Loucy (cell line): ENCODE measurements around the gene UVSSA.

Experiments
- H2AFZ ChIP-seq: fragments of 200-600 bp; sonication (generic); 2 replicates; pipeline ENCODE4 v1.6.0; 2016; ENCODE audit warnings: antibody characterized with exemption, mild to moderate bottlenecking, low read length, moderate library complexity
- H3F3A ChIP-seq: fragments of 200-600 bp; 2 replicates; pipeline ENCODE4 v1.6.0; 2016; ENCODE audit warnings: antibody characterized with exemption, low read depth, mild to moderate bottlenecking
- H3K27me3 ChIP-seq: fragments of 200-600 bp; sonication (generic); 2 replicates; pipeline ENCODE4 v1.6.1; 2014; ENCODE audit warnings: low read length, mild to moderate bottlenecking; ENCODE audit not compliant: insufficient read depth, poor library complexity, severe bottlenecking
- H3K36me3 ChIP-seq: fragments of 200-600 bp; sonication (generic); 2 replicates; pipeline ENCODE4 v1.6.1; 2016; ENCODE audit warnings: low read length; ENCODE audit not compliant: insufficient read depth
- H3K4me1 ChIP-seq: fragments of 200-600 bp; sonication (generic); 2 replicates; pipeline ENCODE4 v1.5.1; 2014; ENCODE audit warnings: low read length, mild to moderate bottlenecking; ENCODE audit not compliant: insufficient read depth, poor library complexity, severe bottlenecking
- H3K4me2 ChIP-seq: fragments of 200-600 bp; sonication (generic); 2 replicates; pipeline ENCODE4 v1.6.0; 2014; ENCODE audit warnings: antibody characterized with exemption, low read length, low read depth, mild to moderate bottlenecking; ENCODE audit not compliant: poor library complexity, severe bottlenecking
- H3K4me3 ChIP-seq: fragments of 200-600 bp; sonication (generic); 2 replicates; pipeline ENCODE4 v1.5.1; 2014; ENCODE audit warnings: low read length, mild to moderate bottlenecking, mixed read lengths; ENCODE audit not compliant: poor library complexity, severe bottlenecking
- H3K79me2 ChIP-seq: fragments of 200-600 bp; sonication (generic); 2 replicates; pipeline ENCODE4 v1.6.1; 2014; ENCODE audit warnings: low read length; ENCODE audit not compliant: insufficient read depth
- H3K9ac ChIP-seq: fragments of 200-600 bp; sonication (generic); 2 replicates; pipeline ENCODE4 v1.6.0; 2014; ENCODE audit warnings: mild to moderate bottlenecking, low read depth, low read length, moderate library complexity; ENCODE audit not compliant: poor library complexity, severe bottlenecking
- H3K9me2 ChIP-seq: fragments of 200-600 bp; sonication (generic); replicated peaks from 2 replicates; pipeline ENCODE4 v1.6.1; 2016; ENCODE audit warnings: low read depth, low read length, mixed read lengths
- H3K9me3 ChIP-seq: fragments of 200-600 bp; sonication (generic); 2 replicates; pipeline ENCODE4 v1.6.1; 2014; ENCODE audit warnings: mild to moderate bottlenecking, antibody characterized with exemption, low read length, low read depth; ENCODE audit not compliant: insufficient read depth
- H4K20me1 ChIP-seq: fragments of 200-600 bp; sonication (generic); 2 replicates; pipeline ENCODE4 v1.6.0; 2014; ENCODE audit warnings: antibody characterized with exemption, low read length, mild to moderate bottlenecking; ENCODE audit not compliant: insufficient read depth, poor library complexity, severe bottlenecking
- EZH2phosphoT487 ChIP-seq: fragments of 200-600 bp; IDR thresholded peaks from 2 replicates; pipeline ENCODE4 v1.6.1; 2018; ENCODE audit warnings: antibody characterized with exemption, mild to moderate bottlenecking, moderate library complexity, borderline replicate concordance
- TF ChIP-seq, protein P1 (sequence below): fragments of 200-600 bp; sonication (generic); conservative IDR thresholded peaks from 2 replicates; pipeline ENCODE4 v1.5.1; 2014; ENCODE audit warnings: mild to moderate bottlenecking, antibody characterized with exemption, low read length

Gene UVSSA

DNA sequence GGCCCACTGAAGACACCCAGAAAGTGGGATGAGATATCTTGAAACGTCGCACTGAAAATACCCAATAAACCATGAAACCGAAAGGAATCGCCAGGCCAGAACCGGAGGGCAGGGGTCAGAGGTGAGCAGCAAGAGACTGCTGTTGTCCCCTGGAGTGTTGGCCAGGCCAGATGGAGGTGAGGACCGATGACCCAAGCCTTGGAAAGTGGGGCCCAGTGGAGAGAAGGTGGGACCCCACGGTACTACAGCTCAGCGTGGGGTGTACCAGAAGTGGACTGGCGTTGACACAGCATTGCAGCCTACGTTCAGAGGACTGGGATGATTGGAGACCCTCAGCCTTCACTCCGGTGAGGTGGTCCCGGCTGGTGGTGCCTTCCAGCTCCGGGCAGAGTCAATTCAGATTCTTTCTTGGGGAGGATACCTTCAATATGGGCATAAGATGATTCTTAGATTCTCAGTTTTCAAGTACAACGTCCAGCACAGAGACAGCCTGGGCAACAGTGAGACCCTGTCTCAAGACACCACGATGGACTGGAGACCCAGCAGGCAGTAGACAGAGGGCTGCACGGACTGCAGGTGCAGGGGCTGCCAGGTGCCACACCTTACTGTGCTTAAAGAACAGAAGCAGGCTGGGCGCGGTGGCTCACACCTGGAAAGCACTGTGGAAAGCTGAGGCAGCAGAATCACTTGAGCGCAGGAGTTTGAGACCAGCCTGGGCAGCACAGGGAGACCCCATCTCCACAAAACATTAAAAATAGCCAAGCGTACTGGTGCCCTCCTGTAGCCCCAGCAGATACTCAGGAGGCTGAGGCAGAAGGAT lies 34.0 kb upstream of the UVSSA start:
- no peak overlapping the region for H2AFZ ChIP-seq
- peaks cover 52% of the 10 kb centered on the region; the same call in 1 of the 2 replicates for H3K36me3 ChIP-seq
- no peak for TF ChIP-seq EZH2phosphoT487
- TF ChIP-seq, protein P1, sequence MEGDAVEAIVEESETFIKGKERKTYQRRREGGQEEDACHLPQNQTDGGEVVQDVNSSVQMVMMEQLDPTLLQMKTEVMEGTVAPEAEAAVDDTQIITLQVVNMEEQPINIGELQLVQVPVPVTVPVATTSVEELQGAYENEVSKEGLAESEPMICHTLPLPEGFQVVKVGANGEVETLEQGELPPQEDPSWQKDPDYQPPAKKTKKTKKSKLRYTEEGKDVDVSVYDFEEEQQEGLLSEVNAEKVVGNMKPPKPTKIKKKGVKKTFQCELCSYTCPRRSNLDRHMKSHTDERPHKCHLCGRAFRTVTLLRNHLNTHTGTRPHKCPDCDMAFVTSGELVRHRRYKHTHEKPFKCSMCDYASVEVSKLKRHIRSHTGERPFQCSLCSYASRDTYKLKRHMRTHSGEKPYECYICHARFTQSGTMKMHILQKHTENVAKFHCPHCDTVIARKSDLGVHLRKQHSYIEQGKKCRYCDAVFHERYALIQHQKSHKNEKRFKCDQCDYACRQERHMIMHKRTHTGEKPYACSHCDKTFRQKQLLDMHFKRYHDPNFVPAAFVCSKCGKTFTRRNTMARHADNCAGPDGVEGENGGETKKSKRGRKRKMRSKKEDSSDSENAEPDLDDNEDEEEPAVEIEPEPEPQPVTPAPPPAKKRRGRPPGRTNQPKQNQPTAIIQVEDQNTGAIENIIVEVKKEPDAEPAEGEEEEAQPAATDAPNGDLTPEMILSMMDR = no peak
- peaks cover 8% of the 10 kb centered on the region for H4K20me1 ChIP-seq
- no peak overlapping the region for H3K4me3 ChIP-seq
- H3K9me3 ChIP-seq = no peaks in the 10 kb centered on the region; the same call in 1 of the 2 replicates
- H3K4me1 ChIP-seq = no peaks in the 10 kb centered on the region
- no peaks in the 10 kb centered on the region for H3K9me2 ChIP-seq
- no peak overlapping the region for H3K9ac ChIP-seq
- H3F3A ChIP-seq = no peaks in the 10 kb centered on the region
- H3K79me2 ChIP-seq = peaks cover 36% of the 10 kb centered on the region
- H3K27me3 ChIP-seq = no peaks in the 10 kb centered on the region
- no peak overlapping the region for H3K4me2 ChIP-seq

DNA sequence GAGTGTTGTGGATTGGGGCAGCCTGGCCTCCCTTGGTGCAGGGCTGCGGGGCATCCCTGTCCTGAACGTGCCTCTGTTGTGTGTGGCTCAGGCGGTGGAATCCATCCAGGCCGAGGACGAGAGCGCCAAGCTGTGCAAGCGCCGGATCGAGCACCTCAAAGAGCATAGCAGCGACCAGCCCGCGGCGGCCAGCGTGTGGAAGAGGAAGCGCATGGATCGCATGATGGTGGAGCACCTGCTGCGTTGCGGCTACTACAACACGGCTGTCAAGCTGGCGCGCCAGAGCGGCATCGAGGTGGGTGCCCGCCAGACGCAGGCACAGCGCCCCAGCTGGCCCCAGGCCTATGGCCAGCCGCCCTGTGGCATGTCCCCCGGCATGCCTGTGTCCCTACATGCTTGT lies 31.7 kb upstream of the UVSSA start:
- Histone ChIP-seq H3K4me3 (no peak overlapping the region), H3K27me3 (no peaks in the 10 kb centered on the region), H3K9ac (no peak overlapping the region), H3K9me3 (no peaks in the 10 kb centered on the region; the same call in 1 of the 2 replicates), H3K4me2 (no peak overlapping the region), H3K9me2 (no peaks in the 10 kb centered on the region), H3F3A (no peaks in the 10 kb centered on the region), H2AFZ (no peak overlapping the region), H3K79me2 (peaks cover 14% of the 10 kb centered on the region; the same call in 1 of the 2 replicates), H3K36me3 (peaks cover 68% of the 10 kb centered on the region; the same call in 1 of the 2 replicates), H4K20me1 (no peaks in the 10 kb centered on the region), H3K4me1 (no peaks in the 10 kb centered on the region)
- TF ChIP-seq, protein P1 = no peak
- no peak for TF ChIP-seq EZH2phosphoT487

DNA sequence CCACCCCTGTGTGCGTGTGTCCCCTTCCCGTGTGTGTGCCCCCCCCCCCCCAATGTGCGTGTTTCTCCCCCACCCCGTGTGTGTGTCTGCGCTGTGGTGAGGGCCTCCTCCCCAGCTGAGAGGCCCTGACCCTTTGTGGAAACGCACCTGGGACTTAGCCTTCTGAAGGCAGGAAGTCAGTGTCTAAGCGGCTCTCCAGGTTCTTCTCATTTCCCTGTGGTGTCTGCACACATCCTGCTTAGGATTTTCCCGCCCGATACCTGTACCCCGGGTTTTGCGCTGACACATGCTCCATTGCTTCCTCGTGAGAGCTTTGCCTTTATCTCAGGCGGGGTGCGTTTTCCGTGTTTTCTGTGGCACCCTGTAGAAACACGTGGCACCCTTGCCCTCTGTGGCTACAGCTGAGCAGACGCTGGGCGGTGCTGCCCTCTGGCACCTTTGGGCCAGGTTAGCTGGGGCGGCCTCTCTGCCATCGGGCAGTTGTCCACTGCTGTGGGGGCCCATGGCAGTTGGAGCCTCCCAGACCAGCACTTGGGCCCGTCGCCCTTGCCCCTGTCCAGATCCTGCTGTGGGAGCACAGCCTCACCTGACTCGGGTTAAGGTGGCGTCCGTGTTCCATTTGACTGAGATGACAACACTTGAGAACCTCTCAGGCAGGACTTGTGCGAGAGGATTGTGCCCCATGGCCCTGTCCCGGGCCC lies 31.0 kb upstream of the UVSSA start:
- H3K9ac ChIP-seq = no peak overlapping the region
- H3K9me2 ChIP-seq = no peaks in the 10 kb centered on the region
- no peak overlapping the region for H2AFZ ChIP-seq
- no peaks in the 10 kb centered on the region; the same call in 1 of the 2 replicates for H3K9me3 ChIP-seq
- no peaks in the 10 kb centered on the region for H3K27me3 ChIP-seq
- H3K79me2 ChIP-seq = peaks cover 7% of the 10 kb centered on the region; the same call in 1 of the 2 replicates
- H3K4me1 ChIP-seq = no peaks in the 10 kb centered on the region
- H3F3A ChIP-seq = no peaks in the 10 kb centered on the region
- H3K4me2 ChIP-seq = no peak overlapping the region
- TF ChIP-seq EZH2phosphoT487 = no peak
- TF ChIP-seq, protein P1 = no peak
- no peaks in the 10 kb centered on the region for H4K20me1 ChIP-seq
- peaks cover 68% of the 10 kb centered on the region; the same call in 1 of the 2 replicates for H3K36me3 ChIP-seq
- no peak overlapping the region for H3K4me3 ChIP-seq
